Right hindlimb (tissue), 1 donor: Measurements from ENCODE around the gene TRAIP.
"Not testable (repeated sequence)": the region's sequence is repeated elsewhere in the genome, so short reads cannot be mapped to it uniquely, and the experiment has no call there.

Experiments used
- DNase-seq: peaks from one replicate; pipeline ENCODE4 v3.0.0-alpha.2; 2018

Gene TRAIP

GRCh38 chr3:49790626-49791411, 65.5 kb downstream of the TRAIP start:
- DNase-seq, result no peak

DNA sequence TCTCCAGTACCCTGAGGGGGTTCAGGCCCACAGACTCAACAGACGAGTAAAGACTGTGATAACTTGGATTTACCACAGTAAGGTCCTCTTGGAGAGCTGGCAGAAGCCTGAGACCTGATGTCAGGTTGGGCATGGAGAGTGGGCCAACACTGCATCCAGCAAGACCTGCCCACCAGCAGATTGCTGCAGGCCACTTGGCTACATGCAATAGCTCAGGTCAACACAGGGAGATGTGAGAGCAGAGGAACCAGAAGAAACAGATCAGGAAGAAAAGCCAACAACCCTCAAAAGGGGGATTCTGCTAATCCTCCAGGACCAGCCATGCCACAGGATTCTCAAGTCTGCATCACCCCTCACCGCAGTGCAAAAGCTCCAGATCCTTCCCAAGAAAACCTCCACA, 68.3 kb downstream of the TRAIP start:
- DNase-seq, result no peak

GRCh38 chr3:49787536-49787935, 68.8 kb downstream of the TRAIP start:
- DNase-seq, result no peak

DNA sequence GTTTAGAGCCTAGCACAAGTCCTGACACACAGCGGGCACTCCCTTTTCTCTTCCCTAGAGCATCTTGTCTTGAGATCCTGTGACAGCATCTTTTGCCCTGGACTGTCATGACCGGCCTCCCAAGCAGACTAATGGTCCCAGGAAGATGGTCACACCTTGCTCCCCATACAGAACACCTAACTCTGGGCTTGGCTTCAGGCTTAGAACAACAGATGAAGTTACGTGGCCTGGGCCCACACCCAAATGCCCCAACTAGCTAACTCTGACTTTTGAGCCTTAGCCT, 69.2 kb downstream of the TRAIP start:
- DNase-seq, result no peak

DNA sequence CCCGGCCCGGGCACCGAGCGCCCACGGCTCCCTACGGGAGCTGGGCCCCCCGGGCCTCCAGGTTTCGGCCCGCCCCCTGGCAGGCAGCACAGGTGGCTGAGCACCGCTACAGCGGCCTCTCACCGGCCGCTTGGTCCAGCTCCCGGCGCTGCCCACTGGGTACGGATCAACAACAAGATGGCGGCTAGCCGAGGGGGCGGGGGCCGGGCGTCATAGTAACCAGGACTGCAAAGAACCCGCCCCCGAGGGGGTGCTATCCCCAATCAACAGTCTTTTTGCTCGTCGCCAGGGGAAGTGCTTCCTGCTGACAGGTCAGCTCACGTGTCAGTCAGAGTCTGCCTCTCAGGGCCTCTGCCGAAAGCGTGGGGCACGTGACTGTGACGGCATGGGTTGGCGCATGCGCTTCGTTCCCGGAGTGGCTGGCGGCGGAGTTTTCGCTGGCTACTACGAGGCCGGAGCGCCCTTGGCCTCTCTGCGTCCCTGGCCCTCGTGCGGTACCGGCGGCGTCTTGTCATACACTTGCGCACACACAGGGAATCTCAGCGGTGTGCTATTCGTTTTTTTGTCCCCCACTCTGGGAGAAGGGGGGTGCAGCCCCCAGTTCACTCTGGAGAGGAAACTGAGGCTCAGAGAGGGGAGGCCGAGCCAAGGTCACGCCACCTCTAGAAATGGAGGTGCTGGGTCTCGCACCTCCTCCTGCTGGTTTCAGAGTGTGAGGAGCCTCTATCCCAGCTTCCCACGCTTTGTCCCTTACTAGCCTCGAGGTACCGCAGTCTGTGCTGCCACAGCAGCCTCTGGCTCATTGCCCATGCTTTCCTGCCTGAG, 69.8 kb downstream of the TRAIP start, which contains the start of gene IP6K1:
Gene IP6K1, minus strand, starts transcription at position 186 of the 825 bp plus-strand sequence. CDS start 38,502 bp downstream, outside the sequence.
- peak; percentile 100 for DNase-seq

DNA sequence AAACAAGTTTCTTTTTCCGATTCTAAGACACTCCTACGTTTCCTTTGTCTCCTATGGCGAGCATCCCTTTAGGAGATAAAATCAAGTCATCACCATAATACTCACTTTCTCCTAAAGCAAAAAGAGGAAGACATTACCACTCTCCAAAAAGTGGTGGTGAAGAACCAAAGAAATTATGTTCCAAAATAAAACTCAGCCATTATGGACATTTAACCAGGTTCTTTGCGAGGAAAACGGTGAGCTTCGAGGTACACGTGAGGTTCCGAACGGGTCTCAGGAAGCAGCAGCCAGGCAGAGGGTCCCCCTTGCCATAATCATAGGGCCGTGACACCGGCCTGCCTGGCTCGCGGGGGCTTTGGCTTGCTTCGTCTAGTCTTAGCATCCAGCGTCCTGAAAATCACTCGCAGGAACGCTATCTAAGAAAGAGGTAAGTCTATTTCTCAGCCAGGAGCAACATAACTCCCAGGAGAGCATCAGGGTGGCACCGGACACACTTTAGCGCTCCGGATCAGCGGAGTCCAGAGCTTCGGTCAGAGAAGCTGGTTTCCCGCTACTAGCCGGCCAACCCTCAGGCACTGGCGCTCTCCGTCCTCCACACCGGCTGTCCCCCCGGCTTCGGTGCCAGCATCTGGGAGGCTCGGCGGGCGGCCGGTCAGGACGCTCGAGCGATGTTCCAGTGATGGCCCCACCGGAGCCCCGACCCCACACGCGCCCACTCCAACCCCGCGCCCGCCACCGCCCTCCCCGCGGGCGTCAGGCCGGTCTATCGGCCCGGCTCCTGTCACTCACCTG, 70.6 kb downstream of the TRAIP start:
- no peak for DNase-seq

- not testable (repeated sequence) for DNase-seq
Measured at GRCh38 chr3:49782277-49782676, 74.1 kb downstream of the TRAIP start.

- no peak for DNase-seq
Measured at GRCh38 chr3:49781415-49782199, 74.8 kb downstream of the TRAIP start.

DNA sequence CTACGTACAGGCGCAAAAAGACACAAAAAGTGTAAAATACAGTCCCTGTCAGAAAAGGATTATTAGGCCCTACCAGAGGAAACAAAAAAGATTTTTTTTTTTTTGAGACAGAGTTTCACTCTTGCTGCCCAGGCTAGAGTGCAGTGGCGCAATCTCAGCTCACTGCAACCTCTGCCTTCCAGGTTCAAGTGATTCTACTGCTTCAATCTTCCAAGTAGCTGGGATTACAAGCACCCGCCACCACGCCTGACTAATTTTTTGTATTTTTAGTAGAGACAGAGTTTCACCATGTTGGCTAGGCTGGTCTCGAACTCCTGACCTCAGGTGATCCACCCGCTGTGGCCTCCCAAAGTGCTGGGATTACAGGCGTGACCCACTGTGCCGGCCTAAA, 75.4 kb downstream of the TRAIP start:
- not testable (repeated sequence) for DNase-seq

DNA sequence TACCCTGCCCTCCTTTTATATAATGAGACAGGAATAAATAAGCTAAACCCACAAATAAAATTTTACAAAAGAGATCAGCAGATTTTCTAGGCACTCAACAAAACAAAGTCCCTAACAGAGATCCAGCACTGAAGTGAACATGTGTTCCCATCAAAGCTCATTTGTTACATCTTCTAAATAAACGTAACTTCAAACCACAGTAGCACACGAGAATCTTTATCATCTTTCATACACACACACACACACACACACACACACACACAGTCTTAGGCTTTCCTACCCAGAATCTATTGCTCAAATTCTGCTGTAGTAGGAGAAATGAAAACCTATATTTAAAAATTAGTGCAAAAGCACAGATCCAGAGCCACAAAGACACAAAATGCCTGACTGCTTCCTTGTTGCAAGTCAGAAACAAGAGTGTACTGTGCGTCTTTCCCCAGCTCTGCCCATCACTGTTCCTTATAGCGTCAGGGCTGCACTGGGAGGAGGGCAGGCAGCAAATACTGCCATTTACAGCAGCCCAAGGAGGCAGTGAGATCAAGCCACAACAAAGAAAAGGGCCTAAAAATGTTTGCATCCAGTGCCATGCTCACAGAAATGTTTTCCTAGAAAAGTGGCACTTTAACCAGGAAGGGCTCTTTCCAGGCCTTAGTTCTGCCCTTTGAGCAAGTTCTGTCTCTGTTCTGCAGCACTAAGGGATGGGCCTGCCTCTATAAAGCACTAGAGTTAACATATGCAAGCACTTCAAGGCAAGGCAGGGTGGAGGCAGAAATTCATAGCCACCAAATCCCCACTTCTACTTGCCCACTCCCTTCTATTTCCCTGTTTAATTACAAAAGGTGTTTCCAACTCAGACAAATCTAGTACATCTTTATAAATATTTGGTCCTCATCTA, 76.0 kb downstream of the TRAIP start:
- no peak for DNase-seq

- no peak for DNase-seq
Measured at GRCh38 chr3:49779358-49780079, 76.8 kb downstream of the TRAIP start.
